TTC549 (cell line): ENCODE results near the gene CCDC70.

ENCODE experiments used
- FAIRE-seq: peaks from 2 replicates; lab custom pipeline; 2012; peaks lifted over from hg19 to GRCh38; lab: Jason Lieb, UNC

Gene CCDC70

DNA sequence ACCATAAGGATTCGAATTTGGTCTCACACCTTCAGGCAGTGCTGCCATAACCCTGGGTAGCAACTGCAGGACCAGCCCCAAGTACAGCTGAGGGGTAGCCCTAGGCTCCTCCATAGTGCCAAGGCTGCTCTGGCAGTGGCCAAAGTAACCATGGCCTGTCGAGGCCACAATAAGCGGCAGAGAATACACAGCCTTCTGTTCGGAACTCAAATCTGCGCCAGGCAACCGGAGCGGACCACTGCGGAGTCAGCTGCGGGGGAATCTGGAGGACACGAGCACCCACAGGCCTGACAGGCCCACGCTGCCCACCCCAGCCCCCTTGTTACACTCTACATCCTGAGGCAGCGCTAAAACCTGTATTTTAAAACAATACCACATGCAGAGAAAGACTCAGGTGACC lies 48.7 kb downstream of the CCDC70 start:
- no peak for FAIRE-seq

DNA sequence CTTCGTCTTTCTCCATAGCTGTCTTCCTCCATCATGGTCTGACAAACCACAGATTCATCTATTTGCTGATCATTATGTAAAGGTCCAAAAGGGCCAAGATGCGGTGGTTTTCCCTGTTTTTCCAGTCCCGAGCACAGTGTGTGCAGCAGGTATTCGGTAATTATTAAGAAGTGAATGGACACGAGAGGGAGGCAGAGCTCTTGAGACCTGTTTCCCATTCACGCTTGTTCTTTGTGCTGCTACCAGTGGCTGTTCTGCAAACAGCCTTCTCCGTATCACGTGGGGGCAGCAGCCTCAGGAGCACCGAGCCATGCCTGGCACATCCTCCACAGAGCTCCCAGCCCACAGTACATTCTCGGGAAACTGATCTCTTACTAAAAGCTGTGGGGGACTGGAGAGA lies 50.3 kb downstream of the CCDC70 start:
- FAIRE-seq = no peak

DNA sequence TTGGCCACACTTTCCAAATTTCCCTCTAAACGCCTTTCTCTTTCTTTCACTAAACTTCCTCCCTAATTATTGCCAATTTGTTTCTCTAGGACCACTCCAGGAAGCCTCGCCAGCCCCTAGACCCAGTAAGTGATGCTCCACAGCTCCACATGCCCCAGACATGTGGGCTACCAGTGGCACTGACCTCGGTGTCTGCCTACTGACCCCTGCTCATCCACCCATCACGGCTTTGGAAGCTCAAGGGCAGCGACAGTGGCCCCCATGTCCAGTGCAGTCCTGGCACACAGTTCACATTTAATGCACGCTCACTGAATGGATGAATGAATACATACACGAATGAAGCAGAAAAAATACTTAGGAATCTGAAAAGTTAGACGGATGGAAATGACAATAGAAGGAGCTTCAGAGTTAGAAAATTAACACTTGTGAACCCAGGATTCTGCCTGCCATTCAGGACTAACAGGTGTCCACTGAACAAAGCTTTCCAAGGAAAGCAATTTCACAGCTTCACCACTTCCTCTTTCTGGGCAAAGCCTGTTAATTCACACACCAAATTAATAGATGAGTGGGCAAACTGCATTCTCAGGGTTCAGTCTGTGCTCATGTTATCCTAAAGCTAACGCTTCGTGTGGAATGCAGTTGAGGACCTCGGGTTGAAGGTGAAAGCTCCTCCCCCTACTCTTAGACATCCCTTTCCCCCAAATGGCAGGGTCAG lies 50.9 kb downstream of the CCDC70 start:
- FAIRE-seq = no peak

- FAIRE-seq = no peak
Observed at GRCh38 chr13:51913421-51914136, 51.8 kb downstream of the CCDC70 start.

- FAIRE-seq = no peak
Observed at GRCh38 chr13:51914137-51914493, 52.3 kb downstream of the CCDC70 start.
